Gastroesophageal sphincter (tissue), 3 donors: ENCODE measurements around the gene IQGAP2.

Experiments
- CTCF ChIP-seq, 4 experiments: fragments of 200-600 bp in 2 of 4; fragments of 450-650 bp in 2 of 4; sonication (generic) in 1 of 4; IDR thresholded peaks; one replicate each; pipeline ENCODE4 v1.5.1; 2017 to 2019; ENCODE audit warnings: antibody characterized with exemption in 4 of 4, mild to moderate bottlenecking in 2 of 4, moderate library complexity in 2 of 4
- EP300 ChIP-seq: sonication (generic); formaldehyde crosslinking; IDR thresholded peaks from one replicate; pipeline ENCODE4 v1.6.1; 2017; ENCODE audit warnings: antibody characterized with exemption, mild to moderate bottlenecking
- POLR2A ChIP-seq, 2 donors: fragments of 450-650 bp; IDR thresholded peaks; one replicate each; pipeline ENCODE4 v1.6.1; 2017; ENCODE audit warnings: antibody characterized with exemption in 2 of 2, mild to moderate bottlenecking in 2 of 2, moderate library complexity in 1 of 2
- POLR2AphosphoS5 ChIP-seq: sonication (generic); formaldehyde crosslinking; IDR thresholded peaks from one replicate; pipeline ENCODE4 v1.6.1; 2017; ENCODE audit warnings: antibody characterized with exemption

- no peak for TF ChIP-seq CTCF (IDR thresholded peaks at IDR 0.05)
- no peak for TF ChIP-seq POLR2A (IDR thresholded peaks at IDR 0.05)
- TF ChIP-seq POLR2AphosphoS5: no peak
- TF ChIP-seq EP300: no peak
Measured at GRCh38 chr5:76670508-76670907, 267.4 kb downstream of the IQGAP2 start.
